K562 (cell line): ENCODE data around the gene PAFAH1B2. TPM values are rescaled to one million over a fixed set of nuclear protein-coding genes. Genes with fewer than 3 reads are reported as not detected.
A peak's percentile ranks its signal among the peaks of the same experiment; 100 is the strongest.

Experiments used
- ARID2 ChIP-seq: fragments of 450-650 bp; IDR thresholded peaks from 2 replicates; pipeline ENCODE4 v1.6.1; 2017; ENCODE audit warnings: antibody characterized with exemption, mild to moderate bottlenecking
- DMBX1 ChIP-seq: fragments of 250-450 bp; sonication (Bioruptor Pico); IDR thresholded peaks from 2 replicates; pipeline ENCODE4 v1.8.0; 2022; ENCODE audit warnings: inconsistent platforms, mild to moderate bottlenecking, moderate library complexity, borderline replicate concordance
- E2F3 ChIP-seq: fragments of 250-450 bp; sonication (Bioruptor Pico); IDR thresholded peaks from 2 replicates; pipeline ENCODE4 v1.4.0; 2020; ENCODE audit warnings: mild to moderate bottlenecking
- ELF2 ChIP-seq: fragments of 250-450 bp; sonication (Bioruptor Pico); IDR thresholded peaks from 2 replicates; pipeline ENCODE4 v1.5.0; 2021; ENCODE audit warnings: mild to moderate bottlenecking
- HNRNPUL1 ChIP-seq: fragments of 200-400 bp; formaldehyde crosslinking; IDR thresholded peaks from 2 replicates; pipeline ENCODE4 v1.6.1; 2017; ENCODE audit warnings: low read length
- KDM1A ChIP-seq, 2 experiments: fragments of 450-650 bp; IDR thresholded peaks; 2 replicates each; pipeline ENCODE4 v1.6.1; 2016; ENCODE audit warnings: mild to moderate bottlenecking in 2 of 2
- MAFG ChIP-seq: fragments of 450-650 bp; conservative IDR thresholded peaks from 2 replicates; pipeline ENCODE4 v1.6.1; 2016; ENCODE audit warnings: missing genetic modification characterization, missing compliant biosample characterization
- MAFK ChIP-seq: IDR thresholded peaks from 2 replicates; pipeline ENCODE4 v1.6.1; 2011; ENCODE audit warnings: low read length, improper control_type of control experiment
- MAZ ChIP-seq, 2 experiments: fragments of 450-650 bp in 1 of 2; sonication (generic) in 1 of 2; formaldehyde crosslinking; IDR thresholded peaks in 1 of 2; conservative IDR thresholded peaks in 1 of 2; 2 replicates each; pipeline versions ENCODE4 v1.4.0 to v1.5.0; 2020; ENCODE audit warnings: mild to moderate bottlenecking in 1 of 2, missing genetic modification reagents in 1 of 2
- MNT ChIP-seq, 2 experiments: fragments of 450-650 bp; conservative IDR thresholded peaks; 2 replicates each; pipeline ENCODE4 v1.6.1; 2017; ENCODE audit warnings: mild to moderate bottlenecking in 2 of 2, moderate library complexity in 2 of 2
- MXI1 ChIP-seq: IDR thresholded peaks from 2 replicates; pipeline ENCODE4 v1.6.1; 2011; ENCODE audit warnings: low read depth, mild to moderate bottlenecking, improper control_type of control experiment, low read length
- NCOA1 ChIP-seq: fragments of 450-650 bp; IDR thresholded peaks from 2 replicates; pipeline ENCODE4 v1.6.1; 2016; ENCODE audit warnings: low read depth
- NFE2 ChIP-seq: IDR thresholded peaks from 2 replicates; pipeline ENCODE4 v1.6.1; 2014; ENCODE audit warnings: antibody characterized with exemption, low read depth
- PHB2 ChIP-seq: fragments of 450-650 bp; IDR thresholded peaks from 2 replicates; pipeline ENCODE4 v1.6.1; 2017; ENCODE audit warnings: low read depth
- POU5F1 ChIP-seq: fragments of 150-350 bp; IDR thresholded peaks from 2 replicates; pipeline ENCODE4 v1.6.1; 2014; ENCODE audit warnings: borderline replicate concordance, low read length, low read depth, mild to moderate bottlenecking; ENCODE audit not compliant: partially characterized antibody
- RBM17 ChIP-seq: fragments of 200-400 bp; formaldehyde crosslinking; IDR thresholded peaks from 2 replicates; pipeline ENCODE4 v1.6.1; 2017; ENCODE audit warnings: low read depth, mild to moderate bottlenecking, low read length, borderline replicate concordance
- SAFB2 ChIP-seq: fragments of 200-400 bp; formaldehyde crosslinking; IDR thresholded peaks from 2 replicates; pipeline ENCODE4 v1.6.1; 2018; ENCODE audit warnings: borderline replicate concordance, low read length, low read depth, moderate library complexity; ENCODE audit not compliant: severe bottlenecking
- SMARCE1 ChIP-seq: fragments of 450-650 bp; IDR thresholded peaks from 2 replicates; pipeline ENCODE4 v1.7.1; 2016; ENCODE audit warnings: mild to moderate bottlenecking
- USF1 ChIP-seq: sonication (generic); formaldehyde crosslinking; IDR thresholded peaks from 2 replicates; pipeline ENCODE4 v1.9.0; 2022; ENCODE audit warnings: mild to moderate bottlenecking, missing genetic modification reagents
- ZC3H11A ChIP-seq: IDR thresholded peaks from 2 replicates; pipeline ENCODE4 v1.6.1; 2012; ENCODE audit warnings: low read depth, low read length, improper control_type of control experiment
- ZNF263 ChIP-seq: sonication (generic); formaldehyde crosslinking; IDR thresholded peaks from 2 replicates; pipeline ENCODE4 v1.8.0; 2022; ENCODE audit warnings: mild to moderate bottlenecking, missing genetic modification reagents, borderline replicate concordance
- ZNF41 ChIP-seq: fragments of 250-450 bp; sonication (Bioruptor Pico); conservative IDR thresholded peaks from 2 replicates; pipeline ENCODE4 v1.4.0; 2020; ENCODE audit warnings: mild to moderate bottlenecking
- polyA plus RNA-seq, 8 experiments: library from polyadenylated mRNA; depleted of rRNA in 4 of 8; stranded (reverse) in 5 of 8; unstranded in 3 of 8; fragments of >200 nt; fragmentation: Nextera tagmentation in 2 of 8; fragmentation: Illumina TruSeq in 1 of 8; extraction: Ambion mirVana in 2 of 8; extraction: Trizol in 1 of 8; gene quantifications; 2 replicates each; pipeline versions ENCODE4 v1.2.1 to v1.2.3, GENCODE V29; 2011 to 2014; ENCODE audit warnings: inconsistent platforms in 1 of 8, missing spikeins in 1 of 8
- total RNA-seq, 7 experiments: library from RNA; depleted of rRNA in 6 of 7; stranded (reverse); fragments of >200 nt in 6 of 7; fragmentation: Illumina TruSeq in 2 of 7; extraction: Trizol in 2 of 7; gene quantifications; 2 replicates each; pipeline versions ENCODE4 v1.2.1 to v1.2.3, GENCODE V29; 2011 to 2021; ENCODE audit warnings: low replicate concordance in 1 of 7
- TF ChIP-seq, protein P1 (sequence below): conservative IDR thresholded peaks from 2 replicates; pipeline ENCODE4 v1.6.1; 2011; ENCODE audit warnings: low read depth, mild to moderate bottlenecking, low read length; ENCODE audit not compliant: control insufficient read depth
- TF ChIP-seq, protein P2 (sequence below): sonication (generic); formaldehyde crosslinking; IDR thresholded peaks from 2 replicates; pipeline ENCODE4 v1.8.1; 2023; ENCODE audit warnings: mild to moderate bottlenecking, missing genetic modification reagents

Gene PAFAH1B2
- total and polyA plus RNA-seq, 9 of the 15 experiments (the other 6 are each of a cell fraction or from before 2014, with no cell fraction given) = 27.8 to 94.7 (median 64.9) TPM

DNA sequence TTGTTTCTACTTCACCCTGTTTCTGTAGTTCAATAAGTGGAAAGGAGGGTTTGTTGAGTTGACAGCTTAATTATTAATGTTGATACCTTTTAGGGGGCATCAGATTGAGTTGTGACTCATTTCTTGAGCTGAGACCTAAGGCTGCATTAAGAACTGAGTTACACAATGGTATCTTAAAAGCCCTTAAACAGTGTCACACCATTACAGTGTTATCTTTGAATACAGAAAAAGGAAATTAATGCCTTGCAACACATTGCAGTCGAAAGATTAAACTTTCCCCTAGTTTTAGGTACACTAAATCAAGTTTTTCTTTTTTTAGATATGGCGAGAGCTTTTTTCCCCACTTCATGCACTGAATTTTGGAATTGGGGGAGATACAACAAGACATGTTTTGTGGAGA is 16.7 kb downstream of the PAFAH1B2 start (continued):
- TF ChIP-seq MAFG (tag) (no peak), NCOA1 (no peak), USF1 (CRISPR knock-in tag) (no peak), POU5F1 (no peak), MAFK (no peak), SMARCE1 (peak; percentile 60; the same call in 1 of the 2 replicates), MNT (conservative IDR thresholded peaks at IDR 0.05) (no peak), ELF2 (CRISPR knock-in tag) (no peak), ZNF263 (no peak), ZC3H11A (no peak), MXI1 (peak; percentile 31; the same call in 1 of the 2 replicates), E2F3 (CRISPR knock-in tag) (no peak), RBM17 (no peak), ARID2 (no peak), DMBX1 (CRISPR knock-in tag) (no peak), PHB2 (0 out of 2 replicates have a peak, but pooled peaks have one; percentile 44), HNRNPUL1 (no peak), MAZ (CRISPR knock-in tag; conservative IDR thresholded peaks at IDR 0.05 in 1 of 2, IDR thresholded peaks at IDR 0.05 in 1 of 2) (no peak), SAFB2 (no peak), KDM1A (IDR thresholded peaks at IDR 0.05) (peak; percentile 74 to 83), ZNF41 (CRISPR knock-in tag) (no peak), NFE2 (no peak)
- TF ChIP-seq, protein P1, sequence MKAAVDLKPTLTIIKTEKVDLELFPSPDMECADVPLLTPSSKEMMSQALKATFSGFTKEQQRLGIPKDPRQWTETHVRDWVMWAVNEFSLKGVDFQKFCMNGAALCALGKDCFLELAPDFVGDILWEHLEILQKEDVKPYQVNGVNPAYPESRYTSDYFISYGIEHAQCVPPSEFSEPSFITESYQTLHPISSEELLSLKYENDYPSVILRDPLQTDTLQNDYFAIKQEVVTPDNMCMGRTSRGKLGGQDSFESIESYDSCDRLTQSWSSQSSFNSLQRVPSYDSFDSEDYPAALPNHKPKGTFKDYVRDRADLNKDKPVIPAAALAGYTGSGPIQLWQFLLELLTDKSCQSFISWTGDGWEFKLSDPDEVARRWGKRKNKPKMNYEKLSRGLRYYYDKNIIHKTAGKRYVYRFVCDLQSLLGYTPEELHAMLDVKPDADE = no peak
- TF ChIP-seq, protein P2, sequence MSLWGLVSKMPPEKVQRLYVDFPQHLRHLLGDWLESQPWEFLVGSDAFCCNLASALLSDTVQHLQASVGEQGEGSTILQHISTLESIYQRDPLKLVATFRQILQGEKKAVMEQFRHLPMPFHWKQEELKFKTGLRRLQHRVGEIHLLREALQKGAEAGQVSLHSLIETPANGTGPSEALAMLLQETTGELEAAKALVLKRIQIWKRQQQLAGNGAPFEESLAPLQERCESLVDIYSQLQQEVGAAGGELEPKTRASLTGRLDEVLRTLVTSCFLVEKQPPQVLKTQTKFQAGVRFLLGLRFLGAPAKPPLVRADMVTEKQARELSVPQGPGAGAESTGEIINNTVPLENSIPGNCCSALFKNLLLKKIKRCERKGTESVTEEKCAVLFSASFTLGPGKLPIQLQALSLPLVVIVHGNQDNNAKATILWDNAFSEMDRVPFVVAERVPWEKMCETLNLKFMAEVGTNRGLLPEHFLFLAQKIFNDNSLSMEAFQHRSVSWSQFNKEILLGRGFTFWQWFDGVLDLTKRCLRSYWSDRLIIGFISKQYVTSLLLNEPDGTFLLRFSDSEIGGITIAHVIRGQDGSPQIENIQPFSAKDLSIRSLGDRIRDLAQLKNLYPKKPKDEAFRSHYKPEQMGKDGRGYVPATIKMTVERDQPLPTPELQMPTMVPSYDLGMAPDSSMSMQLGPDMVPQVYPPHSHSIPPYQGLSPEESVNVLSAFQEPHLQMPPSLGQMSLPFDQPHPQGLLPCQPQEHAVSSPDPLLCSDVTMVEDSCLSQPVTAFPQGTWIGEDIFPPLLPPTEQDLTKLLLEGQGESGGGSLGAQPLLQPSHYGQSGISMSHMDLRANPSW (CRISPR knock-in tag) = no peak
